ENCODE data around the gene HERC2.
"Not testable (repeated sequence)": the region's sequence is repeated elsewhere in the genome, so short reads cannot be mapped to it uniquely, and the experiment has no call there.

HERC2 gene

DNA sequence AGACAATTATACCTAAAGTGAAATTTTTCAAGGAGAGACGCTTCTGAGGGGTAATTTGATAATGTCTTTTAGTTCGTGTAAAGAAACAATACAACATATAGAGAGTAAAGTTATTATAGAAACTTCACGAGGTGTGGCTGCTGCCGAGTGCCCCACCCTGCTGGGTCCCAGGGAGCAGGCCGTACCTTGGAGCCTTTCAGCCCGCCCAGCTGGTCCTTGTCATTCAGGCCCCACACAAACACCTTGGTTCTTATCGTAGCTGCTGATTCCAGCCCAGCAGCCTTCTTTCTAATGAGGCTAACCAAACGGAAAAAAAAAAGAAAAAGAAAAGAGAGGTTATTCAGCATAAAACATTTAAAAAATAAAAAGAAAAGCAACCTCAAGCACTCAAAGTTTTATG lies 139.8 kb downstream of the HERC2 start:
- no peak for DNase-seq (ENCODE audit: low read depth)

DNA sequence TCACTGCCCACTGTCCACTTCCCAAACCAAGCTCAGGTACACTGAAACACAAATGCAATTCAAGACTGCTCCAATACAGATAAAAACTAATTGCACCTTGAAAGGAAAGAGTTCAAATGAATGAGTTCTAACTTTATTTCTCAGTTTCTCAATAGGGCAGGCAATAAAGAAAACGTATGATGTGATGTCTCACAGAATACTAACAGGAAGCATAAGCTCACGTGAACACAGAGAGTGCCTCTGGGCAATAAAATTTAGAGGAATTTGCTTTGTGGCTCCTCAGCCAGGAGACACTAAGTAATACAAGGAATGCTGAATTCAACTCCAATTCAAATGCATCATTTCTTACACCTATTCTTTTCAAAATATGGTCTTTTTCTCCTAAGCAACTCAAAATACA lies 140.6 kb downstream of the HERC2 start:
- no peak for DNase-seq (ENCODE audit: low read depth)

DNA sequence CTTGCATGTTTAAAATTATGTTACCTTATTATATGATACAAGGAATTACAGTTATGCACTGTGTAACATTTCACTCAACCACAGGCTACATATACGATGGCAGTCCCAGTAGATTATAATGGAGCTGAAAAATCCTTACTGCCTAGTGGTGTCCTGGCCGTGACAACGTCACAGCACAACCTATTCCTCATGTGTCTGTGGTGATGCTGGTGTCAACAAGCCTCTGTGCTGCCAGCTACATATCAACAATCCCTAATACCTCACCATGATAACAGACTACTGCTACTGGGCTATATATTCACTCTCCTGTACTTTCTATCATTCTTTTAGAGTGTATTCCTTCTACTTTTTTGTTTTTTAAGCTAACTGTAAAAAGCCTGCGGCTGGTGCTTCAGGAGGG lies 142.7 kb downstream of the HERC2 start:
- DNase-seq (ENCODE audit: low read depth), result no peak

DNA sequence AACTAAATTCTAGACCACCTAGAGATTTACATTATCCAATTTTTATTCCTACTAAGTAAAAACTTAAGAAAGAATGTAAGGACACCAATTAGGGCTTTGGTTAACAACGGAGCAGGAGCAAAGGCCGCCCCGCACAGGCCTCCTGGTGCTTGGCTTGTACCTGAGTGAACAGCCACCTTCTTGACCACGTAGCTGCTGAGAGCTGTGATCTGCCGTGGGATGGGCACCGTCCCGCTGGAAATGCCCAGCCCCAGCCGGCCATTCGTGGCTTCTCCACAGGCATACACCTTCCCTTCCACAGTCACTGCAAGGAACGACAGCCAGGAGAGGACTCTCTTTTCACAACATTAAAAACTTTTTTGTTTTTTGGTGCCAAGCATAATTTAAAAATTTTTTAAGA lies 143.3 kb downstream of the HERC2 start:
- no peak for DNase-seq (ENCODE audit: low read depth)

- DNase-seq (ENCODE audit: low read depth), result no peak
Observed at GRCh38 chr15:28178290-28178689, 143.7 kb downstream of the HERC2 start.

GRCh38 chr15:28169366-28169765 lies 152.6 kb downstream of the HERC2 start:
- DNase-seq (ENCODE audit: low read depth), result no peak

- not testable (repeated sequence) for DNase-seq (ENCODE audit: low read depth)
Observed at GRCh38 chr15:28168405-28169121, 153.4 kb downstream of the HERC2 start.

DNA sequence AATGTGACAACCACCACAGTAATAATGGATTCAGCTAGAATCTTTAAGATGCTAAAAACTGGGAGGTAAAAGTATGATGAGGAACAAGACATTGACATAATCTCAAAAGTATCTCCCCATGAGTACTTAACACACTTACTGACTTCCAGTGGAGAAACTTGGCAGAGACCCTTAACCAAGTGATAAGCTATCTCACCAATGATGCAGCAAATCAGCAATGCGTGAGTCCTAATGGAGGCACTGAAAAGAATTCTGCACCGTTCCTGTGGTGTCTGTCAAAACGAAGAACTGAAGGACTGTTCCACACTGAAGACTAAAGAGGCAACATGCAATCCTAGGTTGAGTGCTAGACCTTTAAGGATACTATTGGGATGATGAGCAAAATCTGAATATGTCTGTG lies 154.9 kb downstream of the HERC2 start:
- DNase-seq (ENCODE audit: low read depth), result no peak

- DNase-seq (ENCODE audit: low read depth), result no peak
Observed at GRCh38 chr15:28165791-28166190, 156.2 kb downstream of the HERC2 start.

GRCh38 chr15:28164876-28165275 lies 157.1 kb downstream of the HERC2 start:
- DNase-seq (ENCODE audit: low read depth), result no peak

- DNase-seq (ENCODE audit: low read depth), result no peak
Observed at GRCh38 chr15:28154283-28154682, 167.7 kb downstream of the HERC2 start.

GRCh38 chr15:28153492-28154119 lies 168.4 kb downstream of the HERC2 start:
- DNase-seq (ENCODE audit: low read depth), result no peak

DNA sequence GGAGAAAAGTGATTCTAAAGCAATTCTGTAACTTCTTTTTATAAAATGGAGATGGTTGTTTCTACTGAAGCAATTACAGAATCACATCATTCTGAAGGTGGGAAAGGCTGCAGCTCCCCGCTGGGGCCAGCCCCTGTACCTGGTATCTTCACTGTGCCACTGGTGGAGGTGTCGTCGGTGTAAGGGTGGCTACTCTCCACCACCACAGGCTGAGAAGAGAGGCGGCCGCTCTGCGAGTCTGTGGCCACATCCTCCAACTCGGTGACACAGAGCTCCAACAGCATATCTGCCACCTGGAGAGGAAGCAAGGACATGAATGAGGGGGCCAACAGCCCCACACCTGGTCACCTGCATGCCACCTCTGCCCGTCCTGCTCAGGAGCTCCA lies 169.4 kb downstream of the HERC2 start:
- DNase-seq (ENCODE audit: low read depth), result not testable (repeated sequence)

GRCh38 chr15:28151864-28152537 lies 170.0 kb downstream of the HERC2 start:
- DNase-seq (ENCODE audit: low read depth), result not testable (repeated sequence)

DNA sequence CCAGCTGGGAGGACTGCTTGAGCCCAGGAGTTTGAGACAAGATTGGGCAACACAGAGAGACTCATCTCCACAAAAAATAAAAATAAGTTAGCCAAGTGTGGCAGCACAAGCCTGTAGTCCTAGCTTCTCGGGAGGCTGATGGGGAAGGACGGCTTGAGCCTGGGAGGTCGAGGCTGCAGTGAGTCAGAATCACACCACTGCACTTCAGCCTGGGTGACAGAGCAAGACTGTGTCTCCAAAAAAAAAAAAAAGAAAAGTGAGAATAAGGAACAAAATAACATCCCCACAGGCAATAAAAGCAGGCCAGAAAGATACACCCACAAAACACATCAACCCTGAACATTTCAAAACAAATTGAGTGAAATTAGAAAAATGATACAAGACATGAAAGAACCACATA lies 174.2 kb downstream of the HERC2 start:
- DNase-seq (ENCODE audit: low read depth), result no peak

- DNase-seq (ENCODE audit: low read depth), result not testable (repeated sequence)
Observed at GRCh38 chr15:28145419-28145818, 176.6 kb downstream of the HERC2 start.

- DNase-seq (ENCODE audit: low read depth), result no peak
Observed at GRCh38 chr15:28140062-28140461, 181.9 kb downstream of the HERC2 start.

DNA sequence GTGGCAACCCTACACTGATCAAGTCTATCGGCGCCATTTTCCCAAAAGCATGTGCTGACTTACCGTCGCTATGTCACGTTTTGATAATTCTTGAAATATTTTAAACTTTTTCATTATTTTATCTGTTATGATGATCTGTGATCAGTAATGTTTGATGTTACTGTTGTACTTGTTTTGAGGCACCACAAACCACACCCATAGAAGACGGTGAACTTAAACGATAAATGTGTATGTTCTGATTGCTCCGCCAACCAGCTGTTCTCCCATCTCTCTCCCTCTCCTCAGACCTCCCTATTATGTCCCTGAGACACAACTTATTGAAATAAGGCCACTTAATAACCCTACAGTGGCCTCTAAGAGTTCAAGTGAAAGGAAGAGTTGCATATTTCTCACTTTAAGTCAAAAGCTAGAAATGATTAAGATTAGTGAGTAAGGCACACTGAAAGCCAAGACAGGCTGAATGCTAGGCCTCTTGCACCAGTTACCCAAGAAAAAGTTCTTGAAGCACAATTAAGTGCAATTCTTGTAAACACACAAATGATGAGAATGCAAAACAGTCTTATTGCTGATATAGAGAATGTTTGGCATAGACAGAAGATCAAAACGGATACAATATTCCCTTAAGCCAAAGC lies 184.5 kb downstream of the HERC2 start:
- DNase-seq (ENCODE audit: low read depth), result not testable (repeated sequence)

GRCh38 chr15:28136236-28136904 lies 185.6 kb downstream of the HERC2 start:
- DNase-seq (ENCODE audit: low read depth), result not testable (repeated sequence)

DNA sequence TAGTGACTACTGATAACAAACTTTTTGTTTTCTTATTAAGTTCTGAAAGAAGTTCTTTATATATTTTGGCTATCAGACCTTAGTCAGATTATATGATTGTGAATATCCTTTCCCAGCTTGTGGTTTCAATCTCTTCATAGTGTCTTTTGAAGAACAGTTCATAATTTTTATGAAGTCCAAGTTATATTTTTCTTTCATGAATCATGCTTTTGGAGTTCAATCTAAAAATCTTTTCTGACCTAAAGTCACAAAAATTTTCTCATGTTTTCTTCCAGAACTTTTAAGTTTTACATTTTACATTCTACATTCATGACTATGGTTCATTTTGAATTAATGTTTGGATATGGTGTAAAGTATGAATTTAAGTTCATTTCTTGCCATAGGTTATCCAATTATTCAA lies 188.7 kb downstream of the HERC2 start:
- no peak for DNase-seq (ENCODE audit: low read depth)

- no peak for DNase-seq (ENCODE audit: low read depth)
Observed at GRCh38 chr15:28132524-28133275, 189.3 kb downstream of the HERC2 start.

GRCh38 chr15:28131946-28132345 lies 190.0 kb downstream of the HERC2 start:
- DNase-seq (ENCODE audit: low read depth), result no peak

Measured in stimulated activated CD8-positive, alpha-beta memory T cell treated with anti-CD3 and anti-CD28 coated beads, Interleukin-12 subunit alpha, Interleukin-12 subunit beta, amount 100 ng/mL, for 1 hour (primary cell).